HepG2 (cell line): ENCODE results near the gene EXOC3L4. TPM values are rescaled to one million over a fixed set of nuclear protein-coding genes. Genes with fewer than 3 reads are reported as not detected.
A peak's percentile ranks its signal among the peaks of the same experiment; 100 is the strongest.

Experiments
- ARID2 ChIP-seq: sonication (generic); formaldehyde crosslinking; IDR thresholded peaks from 2 replicates; pipeline ENCODE4 v1.8.1; 2022; ENCODE audit warnings: mild to moderate bottlenecking, missing genetic modification reagents, borderline replicate concordance
- ATF6 ChIP-seq: sonication (generic); formaldehyde crosslinking; conservative IDR thresholded peaks from 2 replicates; pipeline ENCODE4 v1.4.0; 2020; ENCODE audit warnings: missing genetic modification reagents
- BRF2 ChIP-seq: sonication (generic); formaldehyde crosslinking; IDR thresholded peaks from 2 replicates; pipeline ENCODE4 v1.8.1; 2022; ENCODE audit warnings: mild to moderate bottlenecking, missing genetic modification reagents
- DR1 ChIP-seq: sonication (generic); formaldehyde crosslinking; IDR thresholded peaks from 2 replicates; pipeline ENCODE4 v1.8.0; 2021; ENCODE audit warnings: mild to moderate bottlenecking, missing genetic modification reagents, inconsistent platforms
- GATA4 ChIP-seq: sonication (generic); IDR thresholded peaks from 2 replicates; pipeline ENCODE4 v1.6.1; 2016; ENCODE audit warnings: antibody characterized with exemption, low read depth, borderline replicate concordance
- KDM1A ChIP-seq: IDR thresholded peaks from 2 replicates; pipeline ENCODE4 v1.6.1; 2016; ENCODE audit warnings: missing compliant biosample characterization
- MEIS2 ChIP-seq: sonication (generic); formaldehyde crosslinking; IDR thresholded peaks from 2 replicates; pipeline ENCODE4 v1.9.0; 2021; ENCODE audit warnings: mild to moderate bottlenecking, missing genetic modification reagents
- NFKBIZ ChIP-seq: IDR thresholded peaks from 2 replicates; pipeline ENCODE4 v1.6.1; 2018; ENCODE audit warnings: missing genetic modification reagents, missing compliant biosample characterization
- PAF1 ChIP-seq: IDR thresholded peaks from 2 replicates; pipeline ENCODE4 v1.6.1; 2016; ENCODE audit warnings: missing genetic modification reagents, missing compliant biosample characterization
- PRDM15 ChIP-seq: sonication (generic); formaldehyde crosslinking; IDR thresholded peaks from 2 replicates; pipeline ENCODE4 v1.4.0; 2020; ENCODE audit warnings: missing genetic modification reagents
- SSRP1 ChIP-seq: IDR thresholded peaks from 2 replicates; pipeline ENCODE4 v1.6.1; 2016; ENCODE audit warnings: control low read depth
- TCF12 ChIP-seq, 2 experiments: fragments of 450-650 bp in 1 of 2; sonication (generic) in 1 of 2; formaldehyde crosslinking in 1 of 2; IDR thresholded peaks; 2 replicates each; pipeline versions ENCODE4 v1.6.1 to v1.8.0; 2017 to 2022; ENCODE audit warnings: antibody characterized with exemption in 1 of 2, mild to moderate bottlenecking in 1 of 2, missing genetic modification reagents in 1 of 2, moderate library complexity in 1 of 2
- ZBTB26 ChIP-seq: IDR thresholded peaks from 2 replicates; pipeline ENCODE4 v1.6.1; 2016; ENCODE audit warnings: missing compliant biosample characterization, missing genetic modification reagents, borderline replicate concordance
- ZNF232 ChIP-seq: sonication (generic); formaldehyde crosslinking; IDR thresholded peaks from 2 replicates; pipeline ENCODE4 v1.4.0; 2020; ENCODE audit warnings: missing genetic modification reagents, borderline replicate concordance
- ZNF281 ChIP-seq: sonication (generic); formaldehyde crosslinking; IDR thresholded peaks from 2 replicates; pipeline ENCODE4 v1.4.0; 2020; ENCODE audit warnings: missing genetic modification reagents, borderline replicate concordance
- polyA plus RNA-seq, 8 experiments: library from polyadenylated mRNA; depleted of rRNA in 3 of 8; stranded (reverse) in 7 of 8; unstranded in 1 of 8; fragments of >200 nt; fragmentation: Illumina TruSeq in 4 of 8; extraction: Trizol in 4 of 8; gene quantifications; 2 replicates each; pipeline versions ENCODE4 v1.2.1 to v1.2.3, GENCODE V29; 2011 to 2016; ENCODE audit warnings: low read depth in 4 of 8, missing spikeins in 1 of 8, mixed read lengths in 1 of 8; ENCODE audit not compliant: insufficient read depth in 1 of 8
- total RNA-seq, 5 experiments: library from RNA; depleted of rRNA; stranded (reverse); fragments of >200 nt; fragmentation: Illumina TruSeq; extraction: Trizol; gene quantifications; 2 replicates each; pipeline ENCODE4 v1.2.3, GENCODE V29; 2016; ENCODE audit warnings: low read depth in 1 of 5

The EXOC3L4 gene
- total and polyA plus RNA-seq, 2 of the 13 experiments (the other 11 are each of a cell fraction or from before 2014, with no cell fraction given), result 11.8 to 27.0 TPM

- TF ChIP-seq ZBTB26 (CRISPR knock-in tag) (peak; percentile 38; the same call in 1 of the 2 replicates), SSRP1 (CRISPR knock-in tag) (no peak), PAF1 (CRISPR knock-in tag) (no peak; the same call in 1 of the 2 replicates), ZNF232 (CRISPR knock-in tag) (no peak), KDM1A (CRISPR knock-in tag) (no peak), TCF12 (IDR thresholded peaks at IDR 0.05) (no peak), TCF12 (CRISPR knock-in tag; IDR thresholded peaks at IDR 0.05) (peak; percentile 86; the same call in 1 of the 2 replicates), DR1 (CRISPR knock-in tag) (no peak; the same call in 1 of the 2 replicates), ATF6 (CRISPR knock-in tag) (no peak), BRF2 (CRISPR knock-in tag) (no peak), PRDM15 (CRISPR knock-in tag) (peak; percentile 51), ZNF281 (CRISPR knock-in tag) (peak; percentile 10; the same call in 1 of the 2 replicates), NFKBIZ (peak; percentile 57; the same call in 1 of the 2 replicates), MEIS2 (peak; percentile 65; the same call in 1 of the 2 replicates), ARID2 (CRISPR knock-in tag) (no peak), GATA4 (peak; percentile 34; the same call in 1 of the 2 replicates)
Measured at GRCh38 chr14:103103461-103104388, 9.2 kb downstream of the EXOC3L4 start (continued).
